GM12864 (cell line): ENCODE data around the gene DHPS.
A peak's percentile ranks its signal among the peaks of the same experiment; 100 is the strongest.
"Not testable (repeated sequence)": the region's sequence is repeated elsewhere in the genome, so short reads cannot be mapped to it uniquely, and the experiment has no call there.

ENCODE experiments used
- DNase-seq: peaks from one replicate; pipeline ENCODE4 v3.0.0-alpha.2; 2011; ENCODE audit warnings: low read depth
- H3K4me3 ChIP-seq: 2 replicates; pipeline ENCODE4 v1.5.1; 2011; ENCODE audit warnings: mild to moderate bottlenecking, low read depth, low read length, control low read depth
- CTCF ChIP-seq: IDR thresholded peaks from 2 replicates; pipeline ENCODE4 v1.5.1; 2011; ENCODE audit warnings: low read depth, mild to moderate bottlenecking, moderate library complexity, low read length, control low read depth, inconsistent platforms; ENCODE audit errors: missing control alignments

Gene DHPS

GRCh38 chr19:12703046-12703445, 21.4 kb upstream of the DHPS start:
- TF ChIP-seq CTCF: no peak
- no peak overlapping the region for H3K4me3 ChIP-seq
- no peak for DNase-seq

- DNase-seq: no peak
- no peak overlapping the region for H3K4me3 ChIP-seq
- no peak for TF ChIP-seq CTCF
These were observed 20.1 kb upstream of the DHPS start for GRCh38 chr19:12701596-12702282.

- no peak for TF ChIP-seq CTCF
- DNase-seq: no peak
- H3K4me3 ChIP-seq: no peak overlapping the region
These were observed 16.5 kb upstream of the DHPS start for GRCh38 chr19:12698138-12698537.

- H3K4me3 ChIP-seq: peak overlapping the region; percentile 95; the same call in 1 of the 2 replicates
These were observed 15.7 kb upstream of the DHPS start for GRCh38 chr19:12697425-12697824.

GRCh38 chr19:12696366-12697335, 15.0 kb upstream of the DHPS start, which contains the start of gene FBXW9:
Gene FBXW9, minus strand, starts transcription at chr19:12696631. Its CDS starts 50 bp downstream, at chr19:12696581.
- DNase-seq: peak; percentile 95

More at GRCh38 chr19:12697425-12697824, 15.7 kb upstream of the DHPS start:
- DNase-seq: not testable (repeated sequence)

GRCh38 chr19:12695997-12696365, 14.3 kb upstream of the DHPS start:
- DNase-seq: no peak
- peak overlapping the region; percentile 95 for H3K4me3 ChIP-seq
- no peak for TF ChIP-seq CTCF

More at GRCh38 chr19:12696366-12697335, 15.0 kb upstream of the DHPS start, which contains the start of gene FBXW9:
- TF ChIP-seq CTCF: peak; percentile 2
- peak within 1 kb of the TSS; percentile 95 for H3K4me3 ChIP-seq

GRCh38 chr19:12695514-12695913, 13.8 kb upstream of the DHPS start:
- peak overlapping the region; percentile 95 for H3K4me3 ChIP-seq
- no peak for TF ChIP-seq CTCF
- no peak for DNase-seq
